IPS-18a (cell line): ENCODE measurements around the gene DNM3.

ENCODE experiments used
- H3K27ac ChIP-seq: one replicate; pipeline ENCODE4 v1.5.1; 2013; ENCODE audit warnings: low read length
- H3K27me3 ChIP-seq: one replicate; pipeline ENCODE4 v1.6.1; 2013; ENCODE audit warnings: mild to moderate bottlenecking, low read length; ENCODE audit not compliant: control insufficient read depth, insufficient read depth
- H3K36me3 ChIP-seq: one replicate; pipeline ENCODE4 v1.6.1; 2013; ENCODE audit warnings: low read depth, low read length; ENCODE audit not compliant: control insufficient read depth
- H3K4me1 ChIP-seq: one replicate; pipeline ENCODE4 v1.6.1; 2013; ENCODE audit warnings: low read depth, low read length; ENCODE audit not compliant: control insufficient read depth
- H3K4me3 ChIP-seq: one replicate; pipeline ENCODE4 v1.5.1; 2013; ENCODE audit warnings: low read length
- H3K9ac ChIP-seq: one replicate; pipeline ENCODE4 v1.6.1; 2013; ENCODE audit warnings: mild to moderate bottlenecking, low read length, moderate library complexity
- H3K9me3 ChIP-seq: one replicate; pipeline ENCODE4 v1.6.1; 2013; ENCODE audit warnings: low read depth, low read length; ENCODE audit not compliant: control insufficient read depth

DNM3 gene

GRCh38 chr1:172238965-172239364 lies 397.7 kb downstream of the DNM3 start:
- Histone ChIP-seq H3K27ac (no peak overlapping the region), H3K4me3 (no peak overlapping the region), H3K9ac (no peak overlapping the region), H3K36me3 (no peaks in the 10 kb centered on the region), H3K9me3 (no peaks in the 10 kb centered on the region), H3K27me3 (no peaks in the 10 kb centered on the region), H3K4me1 (no peaks in the 10 kb centered on the region)

- Histone ChIP-seq H3K27me3 (no peaks in the 10 kb centered on the region), H3K4me3 (no peak overlapping the region), H3K27ac (no peak overlapping the region), H3K9me3 (no peaks in the 10 kb centered on the region), H3K4me1 (no peaks in the 10 kb centered on the region), H3K9ac (no peak overlapping the region), H3K36me3 (no peaks in the 10 kb centered on the region)
These were observed 398.6 kb downstream of the DNM3 start for GRCh38 chr1:172239901-172240300.

DNA sequence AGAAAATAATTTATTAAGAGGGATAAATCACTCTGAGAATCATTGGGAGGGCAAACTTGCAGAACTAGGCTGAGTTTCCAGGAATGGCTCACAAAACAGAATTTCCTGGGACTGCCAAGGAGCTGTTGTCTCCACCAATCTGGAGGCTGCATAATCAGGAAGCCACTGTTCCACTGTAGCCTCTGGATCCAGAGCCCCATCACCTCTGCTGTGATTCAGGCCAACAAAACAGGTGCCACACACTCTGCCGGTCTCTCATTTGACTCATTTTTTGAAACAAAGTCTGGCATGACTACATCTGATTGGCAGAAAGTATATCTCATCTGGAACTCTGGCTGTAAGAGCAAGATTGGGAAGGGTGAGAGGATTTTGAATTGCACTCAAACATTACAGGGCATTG lies 400.2 kb downstream of the DNM3 start:
- Histone ChIP-seq H3K36me3 (no peaks in the 10 kb centered on the region), H3K4me3 (no peak overlapping the region), H3K9ac (no peak overlapping the region), H3K27me3 (no peaks in the 10 kb centered on the region), H3K9me3 (no peaks in the 10 kb centered on the region), H3K27ac (no peak overlapping the region), H3K4me1 (no peaks in the 10 kb centered on the region)

DNA sequence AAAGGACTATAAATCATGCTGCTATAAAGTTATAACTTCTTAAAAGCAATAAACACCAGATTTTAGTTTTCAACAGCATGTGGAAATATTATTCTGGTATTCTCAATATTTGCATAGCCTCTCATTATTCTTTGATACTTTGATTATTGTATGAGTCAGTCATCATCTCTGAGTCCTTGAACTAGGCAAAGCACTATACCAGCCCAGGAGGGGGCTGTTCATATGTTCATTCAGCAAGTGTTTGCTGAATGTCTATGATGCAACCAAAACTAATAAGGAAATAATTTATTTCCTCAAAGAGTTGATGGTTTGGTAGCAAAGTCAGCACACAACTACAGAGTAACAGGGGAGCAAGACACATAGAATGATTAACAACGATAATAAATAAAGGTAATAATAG lies 403.6 kb downstream of the DNM3 start:
- H3K9me3 ChIP-seq: no peaks in the 10 kb centered on the region
- no peaks in the 10 kb centered on the region for H3K36me3 ChIP-seq
- no peaks in the 10 kb centered on the region for H3K4me1 ChIP-seq
- H3K9ac ChIP-seq: no peak overlapping the region
- no peak overlapping the region for H3K4me3 ChIP-seq
- H3K27ac ChIP-seq: no peak overlapping the region
- no peaks in the 10 kb centered on the region for H3K27me3 ChIP-seq

GRCh38 chr1:172245788-172246187 lies 404.5 kb downstream of the DNM3 start:
- Histone ChIP-seq H3K9ac (no peak overlapping the region), H3K9me3 (no peaks in the 10 kb centered on the region), H3K27me3 (no peaks in the 10 kb centered on the region), H3K36me3 (no peaks in the 10 kb centered on the region), H3K4me1 (no peaks in the 10 kb centered on the region), H3K27ac (no peak overlapping the region), H3K4me3 (no peak overlapping the region)

- no peak overlapping the region for H3K4me3 ChIP-seq
These were observed 405.5 kb downstream of the DNM3 start for GRCh38 chr1:172246521-172247390.

DNA sequence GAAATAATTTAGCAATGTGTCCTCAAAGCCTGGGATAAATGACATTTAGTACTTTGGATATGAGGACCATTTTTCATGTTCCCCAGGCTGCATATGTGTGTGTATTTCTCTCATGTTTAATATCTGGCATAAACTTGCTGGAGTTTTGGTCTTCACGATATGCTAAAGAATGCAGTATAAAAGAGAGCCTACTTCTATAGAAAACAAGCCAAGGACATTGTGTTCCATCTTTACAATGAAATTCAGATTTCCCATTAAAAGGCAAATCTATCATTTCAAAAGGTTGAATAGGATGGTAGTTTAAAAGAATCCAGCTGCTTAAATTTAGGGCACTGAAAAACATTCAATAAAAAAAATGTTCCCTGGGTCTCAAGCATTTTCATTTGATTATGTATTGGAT lies 410.2 kb downstream of the DNM3 start:
- Histone ChIP-seq H3K27ac (no peak overlapping the region), H3K9ac (no peak overlapping the region), H3K9me3 (no peaks in the 10 kb centered on the region), H3K36me3 (no peaks in the 10 kb centered on the region), H3K4me3 (no peak overlapping the region), H3K27me3 (no peaks in the 10 kb centered on the region), H3K4me1 (peaks cover 3% of the 10 kb centered on the region)

More at GRCh38 chr1:172246521-172247390, 405.5 kb downstream of the DNM3 start:
- Histone ChIP-seq H3K36me3 (no peaks in the 10 kb centered on the region), H3K27ac (no peak overlapping the region), H3K9ac (no peak overlapping the region), H3K27me3 (no peaks in the 10 kb centered on the region), H3K4me1 (no peaks in the 10 kb centered on the region), H3K9me3 (no peaks in the 10 kb centered on the region)

- Histone ChIP-seq H3K4me3 (no peak overlapping the region), H3K27ac (no peak overlapping the region), H3K9me3 (no peaks in the 10 kb centered on the region), H3K9ac (no peak overlapping the region), H3K36me3 (no peaks in the 10 kb centered on the region), H3K27me3 (no peaks in the 10 kb centered on the region), H3K4me1 (peaks cover 3% of the 10 kb centered on the region)
These were observed 411.0 kb downstream of the DNM3 start for GRCh38 chr1:172252321-172252720.

- Histone ChIP-seq H3K4me1 (peaks cover 3% of the 10 kb centered on the region), H3K9me3 (no peaks in the 10 kb centered on the region), H3K27me3 (no peaks in the 10 kb centered on the region), H3K27ac (no peak overlapping the region), H3K4me3 (no peak overlapping the region), H3K9ac (no peak overlapping the region), H3K36me3 (no peaks in the 10 kb centered on the region)
These were observed 411.7 kb downstream of the DNM3 start for GRCh38 chr1:172252958-172253357.

DNA sequence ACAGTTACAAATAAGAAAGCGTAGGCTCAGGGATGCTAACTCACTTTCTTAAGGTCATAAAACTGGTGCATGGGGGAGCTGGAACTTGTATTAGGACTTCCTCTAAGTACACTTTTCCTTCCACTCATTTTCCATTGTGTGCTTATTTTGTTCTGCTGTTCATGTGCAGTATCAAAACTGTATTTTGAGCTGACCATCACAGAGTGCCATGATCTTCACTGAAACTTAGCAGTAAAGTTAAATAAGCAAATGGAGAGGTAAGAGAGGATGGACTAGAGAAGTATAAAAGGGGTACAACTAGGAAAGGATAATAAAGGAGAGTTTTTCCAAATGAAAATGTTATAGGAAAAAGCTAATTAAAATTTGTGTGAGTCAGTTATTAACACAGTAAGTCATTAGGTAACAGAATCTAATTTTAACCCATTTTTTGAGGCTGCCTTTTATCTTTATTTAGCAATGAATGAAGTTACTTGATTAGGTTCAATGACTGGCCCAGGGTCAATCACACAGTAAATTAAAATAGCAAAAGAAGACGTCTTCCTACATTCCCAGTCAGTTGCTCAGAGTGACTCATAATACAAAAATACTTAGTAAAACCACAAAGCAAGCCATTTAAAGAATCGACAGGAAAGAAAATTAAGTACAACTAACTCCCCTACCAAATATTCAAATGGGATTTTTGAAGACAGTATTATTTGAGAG lies 413.4 kb downstream of the DNM3 start:
- H3K36me3 ChIP-seq: no peaks in the 10 kb centered on the region
- H3K9me3 ChIP-seq: no peaks in the 10 kb centered on the region
- H3K4me3 ChIP-seq: no peak overlapping the region
- H3K27ac ChIP-seq: no peak overlapping the region
- H3K9ac ChIP-seq: no peak overlapping the region
- H3K27me3 ChIP-seq: no peaks in the 10 kb centered on the region
- peaks cover 3% of the 10 kb centered on the region for H3K4me1 ChIP-seq

- Histone ChIP-seq H3K9me3 (peaks cover 2% of the 10 kb centered on the region), H3K4me3 (no peak overlapping the region), H3K36me3 (no peaks in the 10 kb centered on the region), H3K4me1 (peaks cover 3% of the 10 kb centered on the region), H3K27ac (no peak overlapping the region), H3K9ac (no peak overlapping the region), H3K27me3 (no peaks in the 10 kb centered on the region)
These were observed 413.9 kb downstream of the DNM3 start for GRCh38 chr1:172255223-172255560.

GRCh38 chr1:172265905-172266304 lies 424.6 kb downstream of the DNM3 start:
- Histone ChIP-seq H3K36me3 (no peaks in the 10 kb centered on the region), H3K9me3 (no peaks in the 10 kb centered on the region), H3K9ac (no peak overlapping the region), H3K4me1 (peaks cover 9% of the 10 kb centered on the region), H3K4me3 (no peak overlapping the region), H3K27me3 (no peaks in the 10 kb centered on the region), H3K27ac (no peak overlapping the region)
